Glutamatergic neuron (in vitro differentiated cells): Measurements from ENCODE around the gene FRMD4A. TPM values are rescaled to one million over a fixed set of nuclear protein-coding genes. Genes with fewer than 3 reads are reported as not detected.

ENCODE experiments used
- DNase-seq: peaks from one replicate; pipeline ENCODE4 v3.0.0; 2022
- H3K27ac Mint-ChIP-seq: one replicate; pipeline ENCODE4 v1.8.0; 2020; ENCODE audit warnings: mild to moderate bottlenecking, mixed read lengths, inconsistent platforms; ENCODE audit not compliant: unreplicated experiment
- H3K27me3 Mint-ChIP-seq: one replicate; pipeline ENCODE4 v1.8.0; 2020; ENCODE audit warnings: mild to moderate bottlenecking, moderate library complexity, mixed read lengths, inconsistent platforms; ENCODE audit not compliant: unreplicated experiment
- H3K36me3 Mint-ChIP-seq: one replicate; pipeline ENCODE4 v1.8.0; 2020; ENCODE audit warnings: mild to moderate bottlenecking, mixed read lengths, inconsistent platforms; ENCODE audit not compliant: unreplicated experiment
- H3K4me1 Mint-ChIP-seq: one replicate; pipeline ENCODE4 v1.8.0; 2020; ENCODE audit warnings: mild to moderate bottlenecking, low read depth, mixed read lengths, inconsistent platforms; ENCODE audit not compliant: unreplicated experiment
- H3K4me3 Mint-ChIP-seq: one replicate; pipeline ENCODE4 v1.8.0; 2020; ENCODE audit warnings: mild to moderate bottlenecking, mixed read lengths, inconsistent platforms; ENCODE audit not compliant: unreplicated experiment
- H3K9me3 Mint-ChIP-seq: one replicate; pipeline ENCODE4 v1.8.0; 2020; ENCODE audit warnings: mild to moderate bottlenecking, moderate library complexity, mixed read lengths, inconsistent platforms; ENCODE audit not compliant: unreplicated experiment
- CTCF ChIP-seq: fragments of 200-600 bp; sonication (generic); IDR thresholded peaks from one replicate; pipeline ENCODE4 v1.5.0; 2021; ENCODE audit not compliant: partially characterized antibody, unreplicated experiment
- total RNA-seq: library from RNA; stranded (reverse); fragmentation: NEBNext Ultra II Directional; extraction: Animal tissue kit (Norgen Biotek cat#: 25700); gene quantifications from one replicate; pipeline ENCODE4 v1.2.1, GENCODE V29; 2021; ENCODE audit not compliant: unreplicated experiment

The FRMD4A gene
- total RNA-seq, 1 donor from 2014 or later = 70.6 TPM

GRCh38 chr10:14271621-14272020 is 59.1 kb downstream of the FRMD4A start:
- H3K4me1 Mint-ChIP-seq = no peaks in the 10 kb centered on the region
- DNase-seq = no peak
- no peak overlapping the region for H3K4me3 Mint-ChIP-seq
- no peak for TF ChIP-seq CTCF
- no peak overlapping the region for H3K27ac Mint-ChIP-seq
- H3K27me3 Mint-ChIP-seq = no peaks in the 10 kb centered on the region
- H3K9me3 Mint-ChIP-seq = peaks cover 1% of the 10 kb centered on the region
- H3K36me3 Mint-ChIP-seq = no peaks in the 10 kb centered on the region

GRCh38 chr10:14270370-14270769 is 60.4 kb downstream of the FRMD4A start:
- TF ChIP-seq CTCF = no peak
- H3K4me1 Mint-ChIP-seq = no peaks in the 10 kb centered on the region
- no peaks in the 10 kb centered on the region for H3K27me3 Mint-ChIP-seq
- no peak overlapping the region for H3K27ac Mint-ChIP-seq
- H3K36me3 Mint-ChIP-seq = no peaks in the 10 kb centered on the region
- no peak for DNase-seq
- no peak overlapping the region for H3K4me3 Mint-ChIP-seq
- peaks cover 1% of the 10 kb centered on the region for H3K9me3 Mint-ChIP-seq

GRCh38 chr10:14265709-14266108 is 65.0 kb downstream of the FRMD4A start:
- Mint-ChIP-seq H3K27ac (no peak overlapping the region), H3K36me3 (no peaks in the 10 kb centered on the region), H3K4me3 (no peak overlapping the region), H3K9me3 (no peaks in the 10 kb centered on the region), H3K4me1 (peaks cover 2% of the 10 kb centered on the region), H3K27me3 (no peaks in the 10 kb centered on the region)
- no peak for TF ChIP-seq CTCF
- no peak for DNase-seq

- H3K36me3 Mint-ChIP-seq = no peaks in the 10 kb centered on the region
- H3K9me3 Mint-ChIP-seq = no peaks in the 10 kb centered on the region
- DNase-seq = no peak
- no peak overlapping the region for H3K27ac Mint-ChIP-seq
- H3K27me3 Mint-ChIP-seq = no peaks in the 10 kb centered on the region
- H3K4me3 Mint-ChIP-seq = no peak overlapping the region
- no peak for TF ChIP-seq CTCF
- peaks cover 2% of the 10 kb centered on the region for H3K4me1 Mint-ChIP-seq
Measured at GRCh38 chr10:14262836-14263425, 67.8 kb downstream of the FRMD4A start.

GRCh38 chr10:14261336-14261735 is 69.4 kb downstream of the FRMD4A start:
- no peaks in the 10 kb centered on the region for H3K36me3 Mint-ChIP-seq
- H3K9me3 Mint-ChIP-seq = no peaks in the 10 kb centered on the region
- no peak for DNase-seq
- H3K4me1 Mint-ChIP-seq = peaks cover 2% of the 10 kb centered on the region
- no peaks in the 10 kb centered on the region for H3K27me3 Mint-ChIP-seq
- H3K4me3 Mint-ChIP-seq = no peak overlapping the region
- no peak for TF ChIP-seq CTCF
- H3K27ac Mint-ChIP-seq = no peak overlapping the region
